Measurements from ENCODE around the gene GPR158.

Gene GPR158

DNA sequence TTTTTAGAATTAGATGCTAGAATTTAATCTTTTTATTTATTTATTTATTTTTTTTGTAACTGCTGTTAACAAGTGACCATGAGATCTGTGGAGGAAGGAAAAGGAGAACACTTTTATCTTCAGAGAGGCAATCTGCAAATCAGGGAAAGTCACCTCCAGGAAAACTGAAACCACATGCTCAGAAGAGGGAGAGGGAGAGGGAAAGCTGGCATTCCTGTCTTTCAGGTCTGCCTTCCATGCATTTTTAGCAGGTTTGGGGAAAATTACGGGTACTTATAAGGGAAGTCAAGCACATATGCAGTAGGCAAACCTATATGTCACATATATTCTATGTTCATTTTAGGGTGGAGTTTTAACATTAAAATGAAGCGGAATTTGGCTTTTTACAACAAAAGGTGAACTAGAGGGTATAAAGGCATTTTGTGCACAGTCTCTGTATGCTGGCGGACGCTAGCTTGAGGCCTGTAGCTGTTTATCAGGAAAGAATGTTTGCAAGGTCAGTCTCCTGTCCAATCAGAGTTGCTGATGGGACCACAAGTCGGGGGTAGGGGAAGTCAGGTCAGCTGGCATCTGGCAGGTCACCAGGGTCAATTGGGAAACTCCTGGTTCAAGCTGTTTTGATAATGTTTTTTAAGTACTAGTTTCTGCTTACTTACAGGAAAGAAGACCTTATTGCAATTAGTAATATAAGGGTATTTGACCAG, 333.5 kb downstream of the GPR158 start:
- TF ChIP-seq TOX (CRISPR knock-in tag; IDR thresholded peaks at IDR 0.05; ENCODE audit: borderline replicate concordance) (no peak), ZFP30 (CRISPR knock-in tag; IDR thresholded peaks at IDR 0.05) (no peak), ZNF565 (CRISPR knock-in tag; conservative IDR thresholded peaks at IDR 0.05; ENCODE audit: low read depth) (no peak), TCF4 (CRISPR knock-in tag; IDR thresholded peaks at IDR 0.05; ENCODE audit: borderline replicate concordance) (no peak), OSR1 (CRISPR knock-in tag; IDR thresholded peaks at IDR 0.05) (no peak), ESRRG (CRISPR knock-in tag; IDR thresholded peaks at IDR 0.05) (no peak), ZNF70 (CRISPR knock-in tag; IDR thresholded peaks at IDR 0.05) (no peak), PPARA (CRISPR knock-in tag; IDR thresholded peaks at IDR 0.05; ENCODE audit: borderline replicate concordance) (no peak), ISL1 (CRISPR knock-in tag; IDR thresholded peaks at IDR 0.05) (no peak), SNAI2 (CRISPR knock-in tag; IDR thresholded peaks at IDR 0.05) (no peak), GLIS3 (CRISPR knock-in tag; IDR thresholded peaks at IDR 0.05) (no peak)
- TF ChIP-seq, protein P1, sequence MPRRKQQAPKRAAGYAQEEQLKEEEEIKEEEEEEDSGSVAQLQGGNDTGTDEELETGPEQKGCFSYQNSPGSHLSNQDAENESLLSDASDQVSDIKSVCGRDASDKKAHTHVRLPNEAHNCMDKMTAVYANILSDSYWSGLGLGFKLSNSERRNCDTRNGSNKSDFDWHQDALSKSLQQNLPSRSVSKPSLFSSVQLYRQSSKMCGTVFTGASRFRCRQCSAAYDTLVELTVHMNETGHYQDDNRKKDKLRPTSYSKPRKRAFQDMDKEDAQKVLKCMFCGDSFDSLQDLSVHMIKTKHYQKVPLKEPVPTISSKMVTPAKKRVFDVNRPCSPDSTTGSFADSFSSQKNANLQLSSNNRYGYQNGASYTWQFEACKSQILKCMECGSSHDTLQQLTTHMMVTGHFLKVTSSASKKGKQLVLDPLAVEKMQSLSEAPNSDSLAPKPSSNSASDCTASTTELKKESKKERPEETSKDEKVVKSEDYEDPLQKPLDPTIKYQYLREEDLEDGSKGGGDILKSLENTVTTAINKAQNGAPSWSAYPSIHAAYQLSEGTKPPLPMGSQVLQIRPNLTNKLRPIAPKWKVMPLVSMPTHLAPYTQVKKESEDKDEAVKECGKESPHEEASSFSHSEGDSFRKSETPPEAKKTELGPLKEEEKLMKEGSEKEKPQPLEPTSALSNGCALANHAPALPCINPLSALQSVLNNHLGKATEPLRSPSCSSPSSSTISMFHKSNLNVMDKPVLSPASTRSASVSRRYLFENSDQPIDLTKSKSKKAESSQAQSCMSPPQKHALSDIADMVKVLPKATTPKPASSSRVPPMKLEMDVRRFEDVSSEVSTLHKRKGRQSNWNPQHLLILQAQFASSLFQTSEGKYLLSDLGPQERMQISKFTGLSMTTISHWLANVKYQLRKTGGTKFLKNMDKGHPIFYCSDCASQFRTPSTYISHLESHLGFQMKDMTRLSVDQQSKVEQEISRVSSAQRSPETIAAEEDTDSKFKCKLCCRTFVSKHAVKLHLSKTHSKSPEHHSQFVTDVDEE (CRISPR knock-in tag; IDR thresholded peaks at IDR 0.05), result no peak
- TF ChIP-seq, protein P2, sequence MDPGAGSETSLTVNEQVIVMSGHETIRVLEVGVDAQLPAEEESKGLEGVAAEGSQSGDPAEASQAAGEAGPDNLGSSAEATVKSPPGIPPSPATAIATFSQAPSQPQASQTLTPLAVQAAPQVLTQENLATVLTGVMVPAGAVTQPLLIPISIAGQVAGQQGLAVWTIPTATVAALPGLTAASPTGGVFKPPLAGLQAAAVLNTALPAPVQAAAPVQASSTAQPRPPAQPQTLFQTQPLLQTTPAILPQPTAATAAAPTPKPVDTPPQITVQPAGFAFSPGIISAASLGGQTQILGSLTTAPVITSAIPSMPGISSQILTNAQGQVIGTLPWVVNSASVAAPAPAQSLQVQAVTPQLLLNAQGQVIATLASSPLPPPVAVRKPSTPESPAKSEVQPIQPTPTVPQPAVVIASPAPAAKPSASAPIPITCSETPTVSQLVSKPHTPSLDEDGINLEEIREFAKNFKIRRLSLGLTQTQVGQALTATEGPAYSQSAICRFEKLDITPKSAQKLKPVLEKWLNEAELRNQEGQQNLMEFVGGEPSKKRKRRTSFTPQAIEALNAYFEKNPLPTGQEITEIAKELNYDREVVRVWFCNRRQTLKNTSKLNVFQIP (CRISPR knock-in tag; IDR thresholded peaks at IDR 0.05; ENCODE audit: borderline replicate concordance, low read depth), result no peak

GRCh38 chr10:25509151-25509550, 334.4 kb downstream of the GPR158 start:
- no peak for ATAC-seq
- TF ChIP-seq ARNTL (CRISPR knock-in tag; IDR thresholded peaks at IDR 0.05; ENCODE audit: borderline replicate concordance, low read depth) (no peak), ZFP30 (CRISPR knock-in tag; IDR thresholded peaks at IDR 0.05) (no peak), ISL1 (CRISPR knock-in tag; IDR thresholded peaks at IDR 0.05) (no peak), ESRRG (CRISPR knock-in tag; IDR thresholded peaks at IDR 0.05) (no peak), TOX (CRISPR knock-in tag; IDR thresholded peaks at IDR 0.05; ENCODE audit: borderline replicate concordance) (no peak), ZNF8 (CRISPR knock-in tag; IDR thresholded peaks at IDR 0.05) (no peak), BACH2 (CRISPR knock-in tag; IDR thresholded peaks at IDR 0.05; ENCODE audit: borderline replicate concordance) (no peak)
- TF ChIP-seq, protein P3, sequence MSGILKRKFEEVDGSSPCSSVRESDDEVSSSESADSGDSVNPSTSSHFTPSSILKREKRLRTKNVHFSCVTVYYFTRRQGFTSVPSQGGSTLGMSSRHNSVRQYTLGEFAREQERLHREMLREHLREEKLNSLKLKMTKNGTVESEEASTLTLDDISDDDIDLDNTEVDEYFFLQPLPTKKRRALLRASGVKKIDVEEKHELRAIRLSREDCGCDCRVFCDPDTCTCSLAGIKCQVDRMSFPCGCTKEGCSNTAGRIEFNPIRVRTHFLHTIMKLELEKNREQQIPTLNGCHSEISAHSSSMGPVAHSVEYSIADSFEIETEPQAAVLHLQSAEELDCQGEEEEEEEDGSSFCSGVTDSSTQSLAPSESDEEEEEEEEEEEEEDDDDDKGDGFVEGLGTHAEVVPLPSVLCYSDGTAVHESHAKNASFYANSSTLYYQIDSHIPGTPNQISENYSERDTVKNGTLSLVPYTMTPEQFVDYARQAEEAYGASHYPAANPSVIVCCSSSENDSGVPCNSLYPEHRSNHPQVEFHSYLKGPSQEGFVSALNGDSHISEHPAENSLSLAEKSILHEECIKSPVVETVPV (CRISPR knock-in tag; IDR thresholded peaks at IDR 0.05), result no peak

More for the DNA sequence above, 333.5 kb downstream of the GPR158 start:
- no peak for ATAC-seq

DNA sequence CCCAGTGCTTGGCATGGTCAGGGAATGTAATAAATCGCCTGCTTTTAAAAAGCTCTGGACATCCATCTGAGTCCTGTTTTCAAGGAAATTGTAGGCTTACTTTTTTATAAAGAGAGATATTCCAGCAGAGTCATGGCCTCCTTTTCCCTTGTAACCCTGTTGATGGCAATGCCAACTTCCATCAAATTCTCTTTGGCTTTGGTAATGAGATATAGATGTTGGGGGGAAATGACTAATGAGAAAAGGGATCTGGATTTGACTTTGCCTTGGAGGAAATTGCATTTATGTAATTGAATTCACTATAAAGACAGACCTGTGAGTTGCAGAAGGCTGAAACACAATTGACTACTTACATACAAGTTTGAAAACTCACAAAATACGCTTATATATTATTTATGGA, 347.5 kb downstream of the GPR158 start:
- TF ChIP-seq, protein P4, sequence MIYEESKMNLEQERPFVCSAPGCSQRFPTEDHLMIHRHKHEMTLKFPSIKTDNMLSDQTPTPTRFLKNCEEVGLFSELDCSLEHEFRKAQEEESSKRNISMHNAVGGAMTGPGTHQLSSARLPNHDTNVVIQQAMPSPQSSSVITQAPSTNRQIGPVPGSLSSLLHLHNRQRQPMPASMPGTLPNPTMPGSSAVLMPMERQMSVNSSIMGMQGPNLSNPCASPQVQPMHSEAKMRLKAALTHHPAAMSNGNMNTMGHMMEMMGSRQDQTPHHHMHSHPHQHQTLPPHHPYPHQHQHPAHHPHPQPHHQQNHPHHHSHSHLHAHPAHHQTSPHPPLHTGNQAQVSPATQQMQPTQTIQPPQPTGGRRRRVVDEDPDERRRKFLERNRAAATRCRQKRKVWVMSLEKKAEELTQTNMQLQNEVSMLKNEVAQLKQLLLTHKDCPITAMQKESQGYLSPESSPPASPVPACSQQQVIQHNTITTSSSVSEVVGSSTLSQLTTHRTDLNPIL (CRISPR knock-in tag; IDR thresholded peaks at IDR 0.05; ENCODE audit: low read depth), result no peak
- TF ChIP-seq SNAI2 (CRISPR knock-in tag; IDR thresholded peaks at IDR 0.05) (0 out of 2 replicates have a peak, but pooled peaks have one; percentile 38), OSR1 (CRISPR knock-in tag; IDR thresholded peaks at IDR 0.05) (no peak), ZNF8 (CRISPR knock-in tag; IDR thresholded peaks at IDR 0.05) (no peak), GLIS3 (CRISPR knock-in tag; IDR thresholded peaks at IDR 0.05) (0 out of 2 replicates have a peak, but pooled peaks have one; percentile 24), ISL1 (CRISPR knock-in tag; IDR thresholded peaks at IDR 0.05) (peak; percentile 48; the same call in 1 of the 2 replicates), ZNF70 (CRISPR knock-in tag; IDR thresholded peaks at IDR 0.05) (no peak), TCF4 (CRISPR knock-in tag; IDR thresholded peaks at IDR 0.05; ENCODE audit: borderline replicate concordance) (peak; percentile 86), ARNTL (CRISPR knock-in tag; IDR thresholded peaks at IDR 0.05; ENCODE audit: borderline replicate concordance, low read depth) (no peak), RARB (CRISPR knock-in tag; IDR thresholded peaks at IDR 0.05) (no peak), ZFP3 (CRISPR knock-in tag; IDR thresholded peaks at IDR 0.05) (no peak), ZNF565 (CRISPR knock-in tag; conservative IDR thresholded peaks at IDR 0.05; ENCODE audit: low read depth) (no peak)
- TF ChIP-seq, protein P3 (CRISPR knock-in tag; IDR thresholded peaks at IDR 0.05), result no peak
- TF ChIP-seq, protein P1 (CRISPR knock-in tag; IDR thresholded peaks at IDR 0.05), result peak; percentile 88; the same call in 1 of the 2 replicates
- ATAC-seq, result peak; percentile 82
